Kidney epithelial cell (primary cell): ENCODE measurements around the gene CYTIP. TPM values are rescaled to one million over a fixed set of nuclear protein-coding genes. Genes with fewer than 3 reads are reported as not detected.

Experiments used
- DNase-seq: peaks from one replicate; pipeline ENCODE4 v3.0.0-alpha.2; 2010; ENCODE audit warnings: low read depth
- H3K27me3 ChIP-seq: 2 replicates; pipeline ENCODE4 v1.6.0; 2011; ENCODE audit warnings: low read length; ENCODE audit not compliant: control insufficient read depth, insufficient read depth
- H3K36me3 ChIP-seq: 2 replicates; pipeline ENCODE4 v1.5.1; 2011; ENCODE audit warnings: low read length; ENCODE audit not compliant: control insufficient read depth, insufficient read depth
- H3K4me3 ChIP-seq: 2 replicates; pipeline ENCODE4 v1.5.1; 2011; ENCODE audit warnings: low read depth, mild to moderate bottlenecking, control low read depth, low read length
- total RNA-seq: library from RNA; depleted of rRNA; stranded (reverse); fragments of >200 nt; gene quantifications from 2 replicates; pipeline ENCODE4 v1.2.3, GENCODE V29; 2015
- TF ChIP-seq, protein P1 (sequence below): IDR thresholded peaks from 2 replicates; pipeline ENCODE4 v1.5.1; 2011; ENCODE audit warnings: mild to moderate bottlenecking, moderate library complexity, low read length, control low read depth, inconsistent platforms; ENCODE audit not compliant: insufficient read depth, poor library complexity, severe bottlenecking

Gene CYTIP
- total RNA-seq, 1 donor from 2014 or later = 0.04 TPM

DNA sequence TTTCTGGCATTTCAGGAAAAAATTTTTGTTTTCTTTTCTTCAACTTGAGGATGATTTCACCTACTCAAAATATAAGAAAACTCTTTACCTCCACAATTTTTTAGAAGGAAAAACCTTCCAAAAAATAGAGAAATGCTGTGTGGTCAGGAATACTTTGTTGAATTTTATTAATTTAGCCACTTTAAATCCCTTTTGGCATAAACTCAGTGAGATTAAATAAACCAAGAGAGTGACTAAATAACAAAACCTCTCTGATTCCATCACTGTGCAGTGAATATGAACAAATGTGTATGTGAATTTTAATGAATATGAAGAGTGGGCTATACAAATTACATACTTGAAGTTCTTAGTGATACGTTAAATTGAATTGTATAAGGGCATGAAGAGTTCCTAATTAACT, 25.8 kb upstream of the CYTIP start:
- no peaks in the 10 kb centered on the region for H3K36me3 ChIP-seq
- no peak overlapping the region for H3K4me3 ChIP-seq
- no peaks in the 10 kb centered on the region for H3K27me3 ChIP-seq
- DNase-seq = no peak
- TF ChIP-seq, protein P1, sequence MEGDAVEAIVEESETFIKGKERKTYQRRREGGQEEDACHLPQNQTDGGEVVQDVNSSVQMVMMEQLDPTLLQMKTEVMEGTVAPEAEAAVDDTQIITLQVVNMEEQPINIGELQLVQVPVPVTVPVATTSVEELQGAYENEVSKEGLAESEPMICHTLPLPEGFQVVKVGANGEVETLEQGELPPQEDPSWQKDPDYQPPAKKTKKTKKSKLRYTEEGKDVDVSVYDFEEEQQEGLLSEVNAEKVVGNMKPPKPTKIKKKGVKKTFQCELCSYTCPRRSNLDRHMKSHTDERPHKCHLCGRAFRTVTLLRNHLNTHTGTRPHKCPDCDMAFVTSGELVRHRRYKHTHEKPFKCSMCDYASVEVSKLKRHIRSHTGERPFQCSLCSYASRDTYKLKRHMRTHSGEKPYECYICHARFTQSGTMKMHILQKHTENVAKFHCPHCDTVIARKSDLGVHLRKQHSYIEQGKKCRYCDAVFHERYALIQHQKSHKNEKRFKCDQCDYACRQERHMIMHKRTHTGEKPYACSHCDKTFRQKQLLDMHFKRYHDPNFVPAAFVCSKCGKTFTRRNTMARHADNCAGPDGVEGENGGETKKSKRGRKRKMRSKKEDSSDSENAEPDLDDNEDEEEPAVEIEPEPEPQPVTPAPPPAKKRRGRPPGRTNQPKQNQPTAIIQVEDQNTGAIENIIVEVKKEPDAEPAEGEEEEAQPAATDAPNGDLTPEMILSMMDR = no peak

DNA sequence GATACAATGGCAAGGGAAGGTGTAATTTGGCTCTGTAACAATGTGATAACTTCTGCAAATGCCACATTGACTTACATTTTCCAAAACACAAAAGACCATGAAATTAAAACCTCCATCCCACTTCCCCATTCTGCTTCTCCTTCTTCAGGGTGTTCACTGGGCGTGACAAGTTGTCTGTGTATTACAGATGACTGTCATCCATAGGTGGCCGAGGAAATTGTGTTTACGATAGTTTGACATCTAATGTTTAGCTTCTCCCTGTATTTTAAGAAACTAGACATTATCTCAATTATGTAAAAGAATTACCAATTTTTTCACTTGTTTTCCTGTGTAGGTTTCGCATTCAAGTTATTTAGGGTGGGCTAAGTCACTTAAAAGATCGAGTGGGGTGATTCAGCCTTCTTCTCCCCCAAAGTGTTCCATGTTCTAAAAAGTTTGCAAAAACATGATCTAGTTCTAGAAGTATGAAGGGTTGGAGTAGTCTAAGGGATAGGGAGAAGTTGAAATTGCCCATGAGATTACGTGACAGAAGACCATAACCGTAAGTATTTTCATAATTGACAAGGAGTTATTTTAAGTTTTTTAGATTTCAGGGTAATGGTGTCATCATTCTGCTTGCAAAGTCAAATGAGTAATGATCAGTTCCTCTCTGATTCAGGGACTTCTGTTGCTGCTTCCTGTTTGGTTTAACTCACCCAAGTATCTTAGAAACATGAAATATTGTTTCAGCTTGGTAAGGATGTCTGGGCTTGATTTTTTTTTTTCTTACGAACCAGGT, 25.2 kb upstream of the CYTIP start:
- Histone ChIP-seq H3K4me3 (no peak overlapping the region), H3K36me3 (no peaks in the 10 kb centered on the region), H3K27me3 (no peaks in the 10 kb centered on the region)
- TF ChIP-seq, protein P1 = no peak
- no peak for DNase-seq

- no peaks in the 10 kb centered on the region for H3K27me3 ChIP-seq
- TF ChIP-seq, protein P1 = no peak
- DNase-seq = no peak
- H3K4me3 ChIP-seq = no peak overlapping the region
- H3K36me3 ChIP-seq = no peaks in the 10 kb centered on the region
Measured at GRCh38 chr2:157466764-157467163, 22.9 kb upstream of the CYTIP start.

DNA sequence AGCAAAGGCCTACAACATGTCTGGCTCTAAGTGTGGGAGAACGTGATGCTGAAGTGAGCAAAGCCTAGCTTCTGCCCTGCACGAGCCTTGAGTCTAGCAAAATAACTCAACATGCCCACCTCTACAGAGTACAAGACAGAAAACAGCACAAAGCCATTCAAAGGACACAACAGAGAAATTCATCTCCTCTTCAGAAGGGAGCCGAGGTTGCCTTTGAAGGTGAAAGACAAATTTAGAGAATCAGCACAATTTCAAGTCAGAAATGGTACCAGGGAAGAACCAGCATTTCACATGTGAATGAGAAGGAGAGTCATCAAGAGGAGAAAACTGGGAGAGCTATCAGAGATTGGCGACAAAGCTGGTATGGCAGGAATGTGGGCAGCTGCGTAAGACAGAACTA, 21.7 kb upstream of the CYTIP start:
- DNase-seq = no peak
- no peaks in the 10 kb centered on the region for H3K27me3 ChIP-seq
- no peaks in the 10 kb centered on the region for H3K36me3 ChIP-seq
- TF ChIP-seq, protein P1 = no peak
- no peak overlapping the region for H3K4me3 ChIP-seq

DNA sequence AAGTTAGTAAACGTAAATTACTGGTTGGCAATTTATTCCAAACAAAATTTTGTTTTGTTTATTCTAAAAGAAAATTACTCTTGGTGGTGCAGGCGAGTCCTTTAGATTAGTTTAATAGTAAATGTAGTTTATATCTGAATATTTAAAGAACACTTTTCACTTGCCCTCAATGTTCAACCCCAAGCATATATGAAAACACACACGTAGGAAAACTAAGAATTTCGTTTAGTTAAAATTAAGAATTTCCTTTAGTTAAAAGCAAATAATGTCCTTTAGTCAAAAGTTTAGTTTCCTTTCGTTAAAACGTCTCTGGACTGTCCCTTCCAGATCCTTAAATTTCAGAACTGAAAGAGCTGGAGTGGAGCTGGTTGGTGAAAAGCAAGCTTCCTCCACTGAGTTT, 19.1 kb upstream of the CYTIP start:
- Histone ChIP-seq H3K36me3 (no peaks in the 10 kb centered on the region), H3K4me3 (no peak overlapping the region), H3K27me3 (no peaks in the 10 kb centered on the region)
- TF ChIP-seq, protein P1 = no peak
- no peak for DNase-seq

DNA sequence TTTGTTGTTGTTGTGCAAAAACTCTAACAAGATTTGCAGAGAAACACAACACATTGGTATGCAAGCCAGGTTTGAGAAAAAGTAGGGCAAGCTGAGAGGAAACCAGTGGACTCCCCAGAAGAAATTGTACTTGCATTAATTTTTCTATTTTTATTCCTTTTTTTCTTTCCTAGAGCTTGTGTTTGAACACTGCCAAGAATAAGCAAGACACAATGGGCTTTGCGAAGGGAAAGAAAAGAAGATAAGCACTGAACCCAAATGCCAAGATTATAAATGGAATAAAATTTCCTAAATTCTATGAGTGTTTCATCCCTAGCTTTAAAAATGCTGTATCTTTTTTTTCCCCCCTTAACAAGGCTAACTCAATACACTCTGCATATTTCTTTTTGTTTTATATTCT, 17.0 kb upstream of the CYTIP start:
- TF ChIP-seq, protein P1 = no peak
- no peak overlapping the region for H3K4me3 ChIP-seq
- H3K36me3 ChIP-seq = no peaks in the 10 kb centered on the region
- no peak for DNase-seq
- no peaks in the 10 kb centered on the region for H3K27me3 ChIP-seq
